Body of pancreas (tissue), 4 donors: Measurements from ENCODE around the gene ATE1.

Source experiments
- POLR2A ChIP-seq, 3 donors: fragments of 450-650 bp; IDR thresholded peaks; one replicate each; pipeline ENCODE4 v1.6.1; 2016; ENCODE audit warnings: antibody characterized with exemption in 3 of 3, mild to moderate bottlenecking in 2 of 3
- TF ChIP-seq, protein P1 (sequence below), 7 experiments: fragments of 450-650 bp in 4 of 7; fragments of 200-600 bp in 3 of 7; sonication (generic) in 3 of 7; IDR thresholded peaks; one replicate each; pipeline ENCODE4 v1.5.1; 2016 to 2019; ENCODE audit warnings: antibody characterized with exemption in 7 of 7

DNA sequence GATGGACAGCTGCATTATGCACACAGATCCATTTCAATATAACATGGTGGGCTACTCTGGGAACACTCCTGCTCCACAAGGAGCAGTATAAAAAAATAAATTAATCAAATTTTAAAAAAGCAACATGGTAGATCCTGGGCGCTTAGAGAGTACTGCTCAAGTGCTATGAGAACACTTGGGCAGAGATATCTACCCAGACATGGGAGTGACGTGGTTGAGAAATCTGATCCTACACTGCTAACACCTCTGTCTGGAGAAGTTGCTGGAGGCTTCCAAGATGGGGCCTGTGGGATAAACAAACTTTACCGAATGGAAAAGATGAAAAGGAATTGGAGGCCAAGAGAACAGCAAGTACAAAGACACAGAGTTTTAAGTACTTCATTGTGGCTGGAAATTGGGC lies 38.2 kb upstream of the ATE1 start:
- TF ChIP-seq, protein P1, sequence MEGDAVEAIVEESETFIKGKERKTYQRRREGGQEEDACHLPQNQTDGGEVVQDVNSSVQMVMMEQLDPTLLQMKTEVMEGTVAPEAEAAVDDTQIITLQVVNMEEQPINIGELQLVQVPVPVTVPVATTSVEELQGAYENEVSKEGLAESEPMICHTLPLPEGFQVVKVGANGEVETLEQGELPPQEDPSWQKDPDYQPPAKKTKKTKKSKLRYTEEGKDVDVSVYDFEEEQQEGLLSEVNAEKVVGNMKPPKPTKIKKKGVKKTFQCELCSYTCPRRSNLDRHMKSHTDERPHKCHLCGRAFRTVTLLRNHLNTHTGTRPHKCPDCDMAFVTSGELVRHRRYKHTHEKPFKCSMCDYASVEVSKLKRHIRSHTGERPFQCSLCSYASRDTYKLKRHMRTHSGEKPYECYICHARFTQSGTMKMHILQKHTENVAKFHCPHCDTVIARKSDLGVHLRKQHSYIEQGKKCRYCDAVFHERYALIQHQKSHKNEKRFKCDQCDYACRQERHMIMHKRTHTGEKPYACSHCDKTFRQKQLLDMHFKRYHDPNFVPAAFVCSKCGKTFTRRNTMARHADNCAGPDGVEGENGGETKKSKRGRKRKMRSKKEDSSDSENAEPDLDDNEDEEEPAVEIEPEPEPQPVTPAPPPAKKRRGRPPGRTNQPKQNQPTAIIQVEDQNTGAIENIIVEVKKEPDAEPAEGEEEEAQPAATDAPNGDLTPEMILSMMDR (IDR thresholded peaks at IDR 0.05), result no peak
- no peak for TF ChIP-seq POLR2A (IDR thresholded peaks at IDR 0.05)
